Measurements from ENCODE around the gene ID2. TPM values are rescaled to one million over a fixed set of nuclear protein-coding genes. Genes with fewer than 3 reads are reported as not detected.

ID2 gene
- polyA plus RNA-seq, 3 donors: 282 to 2,821 (median 295) TPM

DNA sequence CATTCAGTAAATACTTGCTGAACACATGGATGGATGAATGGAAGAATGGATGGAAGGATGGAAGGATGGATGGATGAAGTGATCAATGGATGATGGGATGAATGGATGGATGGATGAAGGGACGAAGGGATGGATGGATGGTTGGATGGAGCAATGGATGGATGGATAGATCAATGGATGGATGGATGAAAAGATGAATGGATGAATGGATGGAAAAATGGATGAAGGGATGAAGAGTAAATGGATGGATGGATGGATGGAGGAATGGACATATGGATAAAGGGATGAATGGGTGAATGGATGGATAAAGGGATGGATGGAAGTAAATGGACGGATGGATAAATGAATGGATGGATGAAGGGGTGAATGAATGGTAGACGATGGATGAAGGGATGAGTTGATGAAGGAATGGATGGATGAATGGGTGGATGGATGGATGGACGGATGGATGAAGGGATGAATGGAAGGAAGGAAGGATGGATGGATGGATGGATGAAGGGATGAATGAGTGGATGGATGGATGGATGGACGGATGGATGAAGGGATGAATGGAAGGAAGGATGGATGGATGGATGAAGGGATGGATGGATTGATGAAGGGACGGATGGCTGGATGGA is 13.9 kb upstream of the ID2 start:
- Histone ChIP-seq H4K20me1 (ENCODE audit: insufficient read depth, low read length) (no peaks in the 10 kb centered on the region), H3K27me3 (ENCODE audit: control insufficient read depth in 2 of 2, insufficient read depth in 2 of 2, low read length in 2 of 2) (peaks cover 0 to 3% of the 10 kb centered on the region in 2 donors), H3K4me2 (replicated peaks; ENCODE audit: extremely low read depth, low read length, poor library complexity, severe bottlenecking) (no peak overlapping the region), H3K9ac (ENCODE audit: insufficient read depth, low read length, poor library complexity, severe bottlenecking) (no peak overlapping the region), H3K4me1 (ENCODE audit: control insufficient read depth in 1 of 2, insufficient read depth in 2 of 2, low read length in 2 of 2) (peaks cover 0 to 3% of the 10 kb centered on the region in 2 donors), H3K36me3 (replicated peaks in 1 of 2; ENCODE audit: control insufficient read depth in 1 of 2, insufficient read depth in 2 of 2, low read length in 2 of 2) (no peaks in the 10 kb centered on the region), H3K9me3 (replicated peaks in 1 of 2; ENCODE audit: control insufficient read depth in 1 of 2, insufficient read depth in 1 of 2, low read length in 2 of 2) (peaks cover 0 to 2% of the 10 kb centered on the region in 2 donors), H2AFZ (ENCODE audit: insufficient read depth, low read depth, low read length, poor library complexity, severe bottlenecking) (no peak overlapping the region), H3K27ac (ENCODE audit: low read depth in 1 of 2, low read length in 2 of 2) (no peak overlapping the region), H3K4me3 (replicated peaks in 1 of 3; ENCODE audit: low read depth in 2 of 3, low read length in 3 of 3) (no peak overlapping the region), H3K79me2 (ENCODE audit: insufficient read depth, low read length) (no peaks in the 10 kb centered on the region)
- TF ChIP-seq, protein P1, sequence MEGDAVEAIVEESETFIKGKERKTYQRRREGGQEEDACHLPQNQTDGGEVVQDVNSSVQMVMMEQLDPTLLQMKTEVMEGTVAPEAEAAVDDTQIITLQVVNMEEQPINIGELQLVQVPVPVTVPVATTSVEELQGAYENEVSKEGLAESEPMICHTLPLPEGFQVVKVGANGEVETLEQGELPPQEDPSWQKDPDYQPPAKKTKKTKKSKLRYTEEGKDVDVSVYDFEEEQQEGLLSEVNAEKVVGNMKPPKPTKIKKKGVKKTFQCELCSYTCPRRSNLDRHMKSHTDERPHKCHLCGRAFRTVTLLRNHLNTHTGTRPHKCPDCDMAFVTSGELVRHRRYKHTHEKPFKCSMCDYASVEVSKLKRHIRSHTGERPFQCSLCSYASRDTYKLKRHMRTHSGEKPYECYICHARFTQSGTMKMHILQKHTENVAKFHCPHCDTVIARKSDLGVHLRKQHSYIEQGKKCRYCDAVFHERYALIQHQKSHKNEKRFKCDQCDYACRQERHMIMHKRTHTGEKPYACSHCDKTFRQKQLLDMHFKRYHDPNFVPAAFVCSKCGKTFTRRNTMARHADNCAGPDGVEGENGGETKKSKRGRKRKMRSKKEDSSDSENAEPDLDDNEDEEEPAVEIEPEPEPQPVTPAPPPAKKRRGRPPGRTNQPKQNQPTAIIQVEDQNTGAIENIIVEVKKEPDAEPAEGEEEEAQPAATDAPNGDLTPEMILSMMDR (IDR thresholded peaks at IDR 0.05): no peak
- WGBS (ENCODE audit: insufficient coverage): 89% methylated on average over 6 of the region's 6 CpGs
- Mint-ChIP-seq H3K27me3 (ENCODE audit: low read depth in 3 of 3) (peaks cover 5 to 10% (median 8%) of the 10 kb centered on the region in 3 donors), H3K27ac (no peak overlapping the region), H3K4me1 (peaks cover 8% of the 10 kb centered on the region), H3K9me3 (peaks cover 0 to 3% (median 0%) of the 10 kb centered on the region in 7 donors), H3K4me3 (no peak overlapping the region), H3K36me3 (no peaks in the 10 kb centered on the region)
- no peak for DNase-seq
- intact Hi-C loops (cut with micrococcal nuclease): loop anchor here in 1 of 2 donors (5.0 kb wide), 1 partner anchor 36 kb away; no protein-coding TSS in a partner anchor

DNA sequence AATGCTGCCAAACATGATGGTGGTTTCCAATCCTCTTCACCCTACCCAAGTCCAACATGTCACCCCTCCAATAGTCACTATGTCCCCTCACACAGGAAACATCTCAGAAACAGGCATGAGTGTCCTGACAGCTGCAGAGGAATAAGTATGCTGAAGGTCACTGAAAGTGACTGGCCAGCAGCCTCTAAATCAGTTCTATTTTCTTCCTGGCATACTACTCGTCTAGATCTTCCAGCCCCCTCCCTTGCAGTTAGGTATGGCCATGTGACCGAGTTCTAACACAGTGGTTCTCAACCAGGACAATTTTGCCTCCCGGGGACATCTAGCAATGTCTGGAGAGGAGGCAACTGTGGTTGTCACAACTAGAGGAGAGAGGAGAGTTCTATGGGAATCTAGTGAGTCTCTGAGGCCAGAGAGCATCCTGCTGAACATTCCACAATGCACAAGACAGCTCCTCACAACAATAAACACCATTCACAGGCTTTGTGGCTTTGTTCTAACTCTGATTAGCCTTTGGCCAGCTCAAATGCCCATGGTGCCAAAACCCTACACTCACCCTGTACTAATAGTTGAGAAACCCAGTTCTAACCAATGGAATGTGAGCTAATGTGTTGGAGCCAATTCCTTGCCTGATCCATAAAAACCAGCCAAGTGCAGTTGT is 12.6 kb upstream of the ID2 start:
- H3K4me1 Mint-ChIP-seq: peaks cover 11% of the 10 kb centered on the region
- peaks cover 2 to 5% of the 10 kb centered on the region in 2 donors for H3K36me3 Mint-ChIP-seq
- no CpG with 5 or more reads among the region's 3 CpGs for WGBS (ENCODE audit: insufficient coverage)
- no peaks in the 10 kb centered on the region for H3K79me2 ChIP-seq (ENCODE audit: insufficient read depth, low read length)
- no peak overlapping the region for H3K4me3 Mint-ChIP-seq
- H3K9me3 ChIP-seq (replicated peaks in 1 of 2; ENCODE audit: control insufficient read depth in 1 of 2, insufficient read depth in 1 of 2, low read length in 2 of 2): peaks cover 9 to 11% of the 10 kb centered on the region in 2 donors
- peaks cover 0 to 8% (median 4%) of the 10 kb centered on the region in 3 donors for H3K27me3 Mint-ChIP-seq (ENCODE audit: low read depth in 3 of 3)
- H3K27ac Mint-ChIP-seq: no peak overlapping the region
- intact Hi-C loops (cut with micrococcal nuclease): loop anchor here in 1 of 2 donors (5.0 kb wide), 1 partner anchor 37 kb away; no protein-coding TSS in a partner anchor
- peaks cover 8 to 16% (median 12%) of the 10 kb centered on the region in 7 donors for H3K9me3 Mint-ChIP-seq
- H3K27ac ChIP-seq (ENCODE audit: low read depth in 1 of 2, low read length in 2 of 2): no peak overlapping the region
- no peaks in the 10 kb centered on the region for H3K27me3 ChIP-seq (ENCODE audit: control insufficient read depth in 2 of 2, insufficient read depth in 2 of 2, low read length in 2 of 2)
- no peak overlapping the region for H3K4me3 ChIP-seq (replicated peaks in 1 of 3; ENCODE audit: low read depth in 2 of 3, low read length in 3 of 3)
- no peaks in the 10 kb centered on the region for H4K20me1 ChIP-seq (ENCODE audit: insufficient read depth, low read length)
- H2AFZ ChIP-seq (ENCODE audit: insufficient read depth, low read depth, low read length, poor library complexity, severe bottlenecking): no peak overlapping the region
- H3K36me3 ChIP-seq (replicated peaks in 1 of 2; ENCODE audit: control insufficient read depth in 1 of 2, insufficient read depth in 2 of 2, low read length in 2 of 2): no peaks in the 10 kb centered on the region
- H3K4me1 ChIP-seq (ENCODE audit: control insufficient read depth in 1 of 2, insufficient read depth in 2 of 2, low read length in 2 of 2): no peaks in the 10 kb centered on the region
- no peak overlapping the region for H3K9ac ChIP-seq (ENCODE audit: insufficient read depth, low read length, poor library complexity, severe bottlenecking)
- no peak for DNase-seq
- TF ChIP-seq, protein P1 (IDR thresholded peaks at IDR 0.05): no peak
- no peak overlapping the region for H3K4me2 ChIP-seq (replicated peaks; ENCODE audit: extremely low read depth, low read length, poor library complexity, severe bottlenecking)

Measured in CD14-positive monocyte (primary cell).